HEK293T (cell line): ENCODE data around the gene RNLS.

Experiments used
- CTCF ChIA-PET: fragments of 350-600 bp; formaldehyde crosslinking; extraction: SDS; loops from one replicate; lab custom pipeline; 2021; ENCODE audit warnings: antibody characterized with exemption, inconsistent platforms; lab: Yijun Ruan, JAX
- POLR2A ChIA-PET: fragments of 350-600 bp; formaldehyde crosslinking; extraction: SDS; loops from one replicate; lab custom pipeline; 2020; ENCODE audit warnings: antibody characterized with exemption, inconsistent platforms; lab: Yijun Ruan, JAX
- DNase-seq: peaks from one replicate; pipeline ENCODE4 v3.0.0; 2012; ENCODE audit warnings: mixed read lengths; ENCODE audit errors: extremely low spot score
- ARNT ChIP-seq: fragments of 450-650 bp; IDR thresholded peaks from 2 replicates; pipeline ENCODE4 v1.6.1; 2017; ENCODE audit warnings: mild to moderate bottlenecking
- BHLHE40 ChIP-seq: fragments of 450-650 bp; IDR thresholded peaks from 2 replicates; pipeline ENCODE4 v1.6.1; 2016; ENCODE audit warnings: mild to moderate bottlenecking, moderate library complexity, borderline replicate concordance
- CTBP1 ChIP-seq: fragments of 450-650 bp; IDR thresholded peaks from 2 replicates; pipeline ENCODE4 v1.6.1; 2016; ENCODE audit warnings: borderline replicate concordance
- ELF4 ChIP-seq: fragments of 450-650 bp; IDR thresholded peaks from 2 replicates; pipeline ENCODE4 v1.6.1; 2017; ENCODE audit warnings: antibody characterized with exemption
- FOXA1 ChIP-seq: fragments of 450-650 bp; IDR thresholded peaks from 2 replicates; pipeline ENCODE4 v1.6.1; 2016; ENCODE audit warnings: mild to moderate bottlenecking
- FOXK2 ChIP-seq: fragments of 450-650 bp; IDR thresholded peaks from 2 replicates; pipeline ENCODE4 v1.6.1; 2016; ENCODE audit warnings: mild to moderate bottlenecking
- FOXM1 ChIP-seq: fragments of 450-650 bp; IDR thresholded peaks from 2 replicates; pipeline ENCODE4 v1.6.1; 2017; ENCODE audit warnings: mild to moderate bottlenecking, borderline replicate concordance
- HDGF ChIP-seq: fragments of 450-650 bp; IDR thresholded peaks from 2 replicates; pipeline ENCODE4 v1.6.1; 2017; ENCODE audit warnings: antibody characterized with exemption, borderline replicate concordance
- L3MBTL2 ChIP-seq: fragments of 450-650 bp; conservative IDR thresholded peaks from 2 replicates; pipeline ENCODE4 v1.6.1; 2016; ENCODE audit warnings: mild to moderate bottlenecking
- LEF1 ChIP-seq: fragments of 450-650 bp; IDR thresholded peaks from 2 replicates; pipeline ENCODE4 v1.6.1; 2017; ENCODE audit warnings: mild to moderate bottlenecking, borderline replicate concordance
- NFRKB ChIP-seq: fragments of 450-650 bp; IDR thresholded peaks from 2 replicates; pipeline ENCODE4 v1.6.1; 2016; ENCODE audit warnings: mild to moderate bottlenecking, moderate library complexity
- SP1 ChIP-seq: fragments of 450-650 bp; IDR thresholded peaks from 2 replicates; pipeline ENCODE4 v1.6.1; 2017
- SUZ12 ChIP-seq: fragments of 450-650 bp; IDR thresholded peaks from 2 replicates; pipeline ENCODE4 v1.6.1; 2016; ENCODE audit warnings: mild to moderate bottlenecking
- TARDBP ChIP-seq: fragments of 450-650 bp; IDR thresholded peaks from 2 replicates; pipeline ENCODE4 v1.6.1; 2016
- ZNF384 ChIP-seq: fragments of 450-650 bp; IDR thresholded peaks from 2 replicates; pipeline ENCODE4 v1.6.1; 2016
- TF ChIP-seq, protein P1 (sequence below): fragments of 450-650 bp; IDR thresholded peaks from 2 replicates; pipeline ENCODE4 v1.6.1; 2016

Gene RNLS

DNA sequence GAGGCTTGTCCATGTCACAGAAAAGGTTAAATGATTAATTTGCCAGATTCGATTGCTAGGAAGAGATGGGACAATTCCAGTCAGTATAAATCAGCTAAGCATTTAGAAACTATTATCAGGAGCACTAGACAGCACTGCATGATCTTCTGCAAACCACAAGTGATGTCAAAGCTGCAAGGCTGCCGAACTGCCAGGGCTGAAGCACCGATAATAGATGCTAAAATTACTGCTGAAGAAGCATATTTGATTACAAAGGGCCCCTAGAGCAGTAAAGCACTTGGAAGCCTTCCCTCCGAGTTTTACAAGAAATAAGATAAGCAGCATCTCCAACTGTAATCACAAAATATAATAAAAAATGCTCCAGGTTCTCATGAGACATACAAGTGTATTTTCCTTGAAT lies 40.6 kb downstream of the RNLS start:
- ChIA-PET CTCF (no interaction called here), POLR2A (no interaction called here)
- DNase-seq = no peak
- TF ChIP-seq CTBP1 (no peak), TARDBP (no peak), FOXM1 (no peak), SUZ12 (no peak), SP1 (no peak)
- TF ChIP-seq, protein P1, sequence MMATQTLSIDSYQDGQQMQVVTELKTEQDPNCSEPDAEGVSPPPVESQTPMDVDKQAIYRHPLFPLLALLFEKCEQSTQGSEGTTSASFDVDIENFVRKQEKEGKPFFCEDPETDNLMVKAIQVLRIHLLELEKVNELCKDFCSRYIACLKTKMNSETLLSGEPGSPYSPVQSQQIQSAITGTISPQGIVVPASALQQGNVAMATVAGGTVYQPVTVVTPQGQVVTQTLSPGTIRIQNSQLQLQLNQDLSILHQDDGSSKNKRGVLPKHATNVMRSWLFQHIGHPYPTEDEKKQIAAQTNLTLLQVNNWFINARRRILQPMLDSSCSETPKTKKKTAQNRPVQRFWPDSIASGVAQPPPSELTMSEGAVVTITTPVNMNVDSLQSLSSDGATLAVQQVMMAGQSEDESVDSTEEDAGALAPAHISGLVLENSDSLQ = no peak

DNA sequence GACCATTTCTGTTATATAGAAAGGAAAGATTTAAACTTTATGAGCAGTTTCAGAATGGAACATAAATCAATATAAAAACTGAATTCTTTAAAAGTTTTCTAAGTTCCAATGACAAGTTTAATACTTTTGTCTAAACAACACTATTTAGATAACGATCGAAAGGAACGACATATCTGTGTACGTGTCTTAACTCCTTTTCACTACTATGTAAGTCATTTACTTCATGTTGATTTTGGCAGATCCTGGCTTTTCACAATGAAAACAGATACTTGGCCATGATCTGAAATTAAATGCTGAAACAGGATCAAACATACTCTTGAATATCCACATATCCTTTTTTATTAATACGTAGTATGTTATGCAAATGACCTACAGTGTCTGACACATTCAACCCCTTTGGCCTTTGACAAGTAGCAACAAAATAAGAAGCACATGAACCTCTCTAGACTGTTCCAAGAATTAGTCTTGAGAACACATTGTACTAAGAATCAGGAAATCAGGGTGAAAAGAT lies 41.9 kb downstream of the RNLS start:
- POLR2A ChIA-PET = no interaction called here
- CTCF ChIA-PET = no interaction called here
- TF ChIP-seq, protein P1 = 0 out of 2 replicates have a peak, but pooled peaks have one; percentile 5
- TF ChIP-seq FOXA1 = no peak
- no peak for TF ChIP-seq HDGF

DNA sequence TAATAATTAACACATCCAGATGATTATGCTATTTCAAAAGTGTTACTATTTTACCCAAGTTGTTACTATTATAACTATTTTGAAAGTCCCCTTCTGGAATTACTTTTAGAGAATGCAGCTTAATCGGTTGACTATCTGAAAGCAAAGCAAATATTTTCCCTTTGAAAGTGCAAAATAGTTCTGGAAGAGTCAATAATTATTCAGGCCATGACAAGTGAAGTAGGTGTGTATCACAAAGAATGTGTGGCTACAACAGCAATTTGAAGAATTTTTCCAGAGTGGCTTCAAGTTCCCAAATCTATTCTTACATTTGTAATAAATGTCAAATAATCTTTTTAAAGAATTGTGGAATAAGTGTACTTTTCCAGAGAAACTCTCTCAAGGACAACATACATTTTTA lies 42.8 kb downstream of the RNLS start:
- TF ChIP-seq NFRKB (no peak), SUZ12 (no peak), ZNF384 (no peak), FOXA1 (no peak), FOXM1 (no peak), CTBP1 (no peak), BHLHE40 (no peak), SP1 (no peak), ARNT (no peak), FOXK2 (no peak), L3MBTL2 (no peak), ELF4 (no peak)
- TF ChIP-seq, protein P1 = no peak
- ChIA-PET CTCF (interaction anchor here (1.2 kb wide), 1 partner anchor 12 kb away, joined by 3 read pairs; no protein-coding TSS in a partner anchor), POLR2A (no interaction called here)
- no peak for DNase-seq

More for the DNA sequence above, 41.9 kb downstream of the RNLS start:
- DNase-seq = no peak

DNA sequence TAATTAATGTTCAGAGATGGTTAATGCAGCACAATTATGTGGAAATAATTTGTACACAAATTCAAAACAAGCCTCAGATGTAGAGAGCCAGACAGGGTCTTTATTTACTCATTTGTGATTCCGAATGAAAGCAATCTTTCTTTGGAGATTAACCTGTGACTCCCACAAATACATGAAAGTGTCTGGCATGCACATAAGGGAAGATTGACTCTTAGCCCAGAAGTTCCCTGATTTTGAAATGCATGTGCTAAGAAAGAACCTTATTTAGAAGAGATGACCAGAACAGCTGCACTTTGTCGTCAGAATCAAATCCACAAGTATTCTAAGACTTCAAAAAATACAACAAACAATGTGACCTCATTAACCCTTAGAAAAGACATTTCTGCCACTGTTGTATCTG lies 45.1 kb downstream of the RNLS start:
- POLR2A ChIA-PET = no interaction called here
- TF ChIP-seq FOXM1 (no peak), LEF1 (no peak), TARDBP (no peak), NFRKB (no peak), SP1 (no peak), FOXA1 (no peak), SUZ12 (no peak), HDGF (no peak), ARNT (no peak), FOXK2 (no peak), ELF4 (no peak), L3MBTL2 (no peak), ZNF384 (no peak), BHLHE40 (no peak), CTBP1 (no peak)
- TF ChIP-seq, protein P1 = no peak
- CTCF ChIA-PET = no interaction called here
- DNase-seq = no peak

DNA sequence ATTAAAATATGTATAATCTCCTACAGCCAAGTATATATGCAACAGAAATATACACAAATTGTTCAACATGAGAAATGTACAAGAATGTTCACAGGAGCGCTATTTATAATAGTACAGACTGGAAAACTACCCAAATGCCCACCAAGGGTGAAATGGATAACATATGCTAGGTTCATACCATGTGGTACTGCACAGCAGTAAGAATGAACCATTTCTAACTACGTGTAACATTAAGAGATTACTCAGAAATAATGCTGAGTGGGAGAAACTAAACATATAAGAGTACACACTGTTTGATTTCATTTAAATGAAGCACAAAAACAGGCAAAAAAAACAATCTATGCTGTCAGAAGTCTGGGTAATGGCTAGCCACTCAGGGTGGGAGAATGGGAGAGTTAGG lies 45.8 kb downstream of the RNLS start:
- POLR2A ChIA-PET = no interaction called here
- no peak for DNase-seq
- CTCF ChIA-PET = no interaction called here
- TF ChIP-seq HDGF (no peak), TARDBP (no peak), FOXK2 (no peak), FOXA1 (no peak), SUZ12 (no peak), L3MBTL2 (no peak)
- TF ChIP-seq, protein P1 = no peak

DNA sequence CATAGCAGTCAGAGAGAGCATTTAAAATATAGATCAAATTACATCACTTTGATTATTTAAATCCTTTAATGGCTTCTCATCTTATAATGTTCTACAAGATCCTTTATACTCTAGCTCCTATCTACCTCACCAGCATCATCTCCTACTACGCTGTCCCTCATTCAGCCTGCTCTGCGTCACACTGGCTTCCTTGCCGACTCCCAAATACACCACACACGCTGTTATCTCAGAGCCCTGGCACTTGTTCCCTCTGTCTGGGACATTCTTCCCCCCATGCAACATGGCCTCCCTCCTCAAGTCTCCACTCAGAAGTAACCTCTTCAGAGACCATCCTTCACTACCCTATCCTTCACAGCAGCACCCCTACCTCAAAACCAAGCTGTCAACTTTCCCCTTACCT lies 46.7 kb downstream of the RNLS start:
- TF ChIP-seq L3MBTL2 (no peak), SP1 (no peak), ELF4 (no peak), SUZ12 (no peak), CTBP1 (no peak), FOXK2 (no peak), FOXA1 (no peak), ZNF384 (no peak), TARDBP (no peak), BHLHE40 (no peak), LEF1 (no peak), HDGF (no peak), NFRKB (no peak), FOXM1 (no peak), ARNT (no peak)
- POLR2A ChIA-PET = no interaction called here
- no peak for DNase-seq
- CTCF ChIA-PET = no interaction called here
